ENCODE data around the gene C1QTNF1. TPM values are rescaled to one million over a fixed set of nuclear protein-coding genes. Genes with fewer than 3 reads are reported as not detected.
A peak's percentile ranks its signal among the peaks of the same experiment; 100 is the strongest.

C1QTNF1 gene
- total RNA-seq, 2 donors from 2014 or later = not detected

DNA sequence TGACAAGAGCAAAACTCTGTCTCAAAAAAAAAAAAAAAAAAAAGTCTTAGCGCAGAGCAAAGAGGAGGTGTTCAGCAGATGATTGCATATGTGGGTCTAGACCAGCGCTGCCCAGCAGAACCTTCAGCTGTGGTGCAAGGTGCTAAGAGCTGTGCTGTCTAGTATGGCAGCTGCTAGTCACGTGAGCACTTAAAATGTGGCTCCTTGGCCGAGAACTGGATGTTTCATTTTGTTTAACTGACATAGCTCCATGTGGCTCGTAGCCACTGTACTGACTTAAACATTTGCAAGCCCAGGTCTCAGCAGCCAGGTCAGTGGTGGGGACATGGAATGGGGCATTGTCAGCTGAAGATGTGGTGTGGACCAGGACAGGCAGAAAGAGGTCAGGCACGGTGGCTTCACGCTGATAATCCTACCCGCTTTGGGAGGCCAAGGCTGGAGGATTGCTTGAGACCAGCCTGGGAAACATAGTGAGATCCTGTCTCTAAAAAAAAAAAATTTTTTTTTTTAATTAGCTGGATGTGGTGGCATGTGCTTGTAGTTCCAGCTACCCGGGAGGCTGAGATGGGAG lies 9.2 kb downstream of the C1QTNF1 start:
- Mint-ChIP-seq H3K4me1 (no peaks in the 10 kb centered on the region), H3K4me3 (no peak overlapping the region), H3K27ac (no peak overlapping the region)

DNA sequence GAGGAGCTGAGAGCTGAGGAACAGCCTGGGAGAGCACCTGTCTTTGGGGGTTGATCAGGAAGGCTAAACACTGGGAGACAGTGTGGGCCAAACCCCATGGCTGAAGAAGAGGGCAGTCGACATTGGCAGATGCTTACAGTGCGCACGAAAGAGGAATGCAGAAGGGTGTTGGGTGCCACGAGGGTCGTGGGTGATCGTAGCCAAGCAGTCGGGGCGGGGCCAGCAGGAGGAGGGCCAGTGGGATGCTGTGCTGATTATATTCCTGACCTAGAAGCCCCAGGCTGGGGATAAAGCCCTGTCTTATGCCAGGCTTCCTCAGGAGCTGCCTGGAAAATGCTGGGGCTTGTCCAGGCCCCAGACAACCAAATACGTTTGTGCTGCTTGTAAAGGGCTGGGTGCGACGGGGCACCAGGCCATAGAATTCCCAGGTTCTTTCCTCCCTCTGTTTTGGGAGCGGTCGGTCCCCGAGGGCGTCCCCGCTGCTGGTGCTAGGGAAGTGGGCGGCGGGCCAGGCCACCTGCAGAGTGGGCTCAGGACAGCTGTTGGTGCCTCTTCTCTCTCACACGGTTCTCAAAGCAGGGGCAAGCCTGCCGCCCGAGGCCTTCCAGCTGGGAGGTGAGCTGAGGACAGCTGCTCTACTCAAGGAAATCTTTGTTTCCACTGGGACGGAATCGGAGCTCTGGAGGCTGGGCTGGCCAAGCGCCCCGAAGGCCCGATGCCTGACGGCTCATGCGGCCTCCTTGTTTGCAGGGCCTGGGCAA lies 10.0 kb downstream of the C1QTNF1 start:
- ATAC-seq (replicated peaks) = no peak
- Mint-ChIP-seq H3K36me3 (ENCODE audit: low read depth) (no peaks in the 10 kb centered on the region), H3K27ac (no peak overlapping the region), H3K4me1 (no peaks in the 10 kb centered on the region), H3K9me3 (no peaks in the 10 kb centered on the region), H3K4me3 (no peak overlapping the region), H3K27me3 (peaks cover 13% of the 10 kb centered on the region)

More for the DNA sequence above, 9.2 kb downstream of the C1QTNF1 start:
- ATAC-seq (replicated peaks) = no peak
- H3K9me3 Mint-ChIP-seq = no peaks in the 10 kb centered on the region
- peaks cover 13% of the 10 kb centered on the region for H3K27me3 Mint-ChIP-seq
- no peaks in the 10 kb centered on the region for H3K36me3 Mint-ChIP-seq (ENCODE audit: low read depth)

DNA sequence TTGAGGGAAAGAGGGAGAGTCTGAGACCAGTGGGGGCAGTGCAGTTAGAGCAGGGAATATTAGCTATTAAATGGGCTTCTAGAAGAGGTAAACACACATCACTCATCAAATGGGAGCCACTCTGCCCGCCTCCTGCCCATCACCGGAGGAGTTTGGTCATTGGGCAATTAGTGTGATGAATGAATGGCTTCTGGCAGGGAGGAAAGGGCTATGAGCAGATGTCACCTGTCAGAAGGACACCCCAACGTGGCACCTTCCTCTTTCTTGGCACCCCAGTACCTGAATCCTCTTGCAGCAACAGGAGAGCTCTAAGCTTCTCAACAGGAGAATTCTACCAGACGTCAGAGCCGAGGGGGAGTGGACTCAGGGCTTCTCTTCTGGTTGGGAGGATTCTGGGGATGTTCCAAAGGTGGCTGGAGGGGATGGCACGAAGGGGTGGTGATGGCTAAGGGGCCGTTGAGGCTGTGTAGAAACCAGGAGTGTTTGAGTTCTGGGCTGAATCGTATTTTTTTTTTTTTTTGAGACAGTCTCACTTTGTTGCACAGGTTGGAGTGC lies 11.0 kb downstream of the C1QTNF1 start:
- Mint-ChIP-seq H3K4me1 (no peaks in the 10 kb centered on the region), H3K27me3 (peaks cover 13% of the 10 kb centered on the region), H3K4me3 (no peak overlapping the region), H3K9me3 (no peaks in the 10 kb centered on the region), H3K36me3 (ENCODE audit: low read depth) (no peaks in the 10 kb centered on the region), H3K27ac (no peak overlapping the region)
- ATAC-seq (replicated peaks) = no peak

DNA sequence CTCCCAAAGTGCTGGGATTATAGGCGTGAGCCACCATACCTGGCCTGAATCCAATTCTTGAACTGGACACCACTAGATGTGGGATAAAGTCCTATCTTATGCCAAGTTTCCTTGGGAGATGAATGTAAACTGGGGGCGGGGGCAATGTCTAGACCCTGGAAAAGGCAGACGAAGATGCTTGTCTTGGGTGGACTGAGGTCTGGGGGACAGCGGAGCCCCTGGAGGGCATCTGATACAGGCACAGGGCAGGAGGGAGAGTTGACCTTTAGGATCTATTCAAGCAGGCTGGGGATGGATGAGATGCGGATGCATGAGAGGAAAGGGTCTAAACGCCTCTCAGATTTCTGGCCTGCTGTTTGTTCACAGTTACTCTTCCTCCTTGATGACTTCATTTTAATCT lies 11.7 kb downstream of the C1QTNF1 start:
- H3K27me3 Mint-ChIP-seq = peaks cover 13% of the 10 kb centered on the region
- no peak overlapping the region for H3K4me3 Mint-ChIP-seq
- no peaks in the 10 kb centered on the region for H3K9me3 Mint-ChIP-seq
- H3K4me1 Mint-ChIP-seq = no peaks in the 10 kb centered on the region
- H3K36me3 Mint-ChIP-seq (ENCODE audit: low read depth) = no peaks in the 10 kb centered on the region
- no peak overlapping the region for H3K27ac Mint-ChIP-seq
- ATAC-seq (replicated peaks) = no peak

DNA sequence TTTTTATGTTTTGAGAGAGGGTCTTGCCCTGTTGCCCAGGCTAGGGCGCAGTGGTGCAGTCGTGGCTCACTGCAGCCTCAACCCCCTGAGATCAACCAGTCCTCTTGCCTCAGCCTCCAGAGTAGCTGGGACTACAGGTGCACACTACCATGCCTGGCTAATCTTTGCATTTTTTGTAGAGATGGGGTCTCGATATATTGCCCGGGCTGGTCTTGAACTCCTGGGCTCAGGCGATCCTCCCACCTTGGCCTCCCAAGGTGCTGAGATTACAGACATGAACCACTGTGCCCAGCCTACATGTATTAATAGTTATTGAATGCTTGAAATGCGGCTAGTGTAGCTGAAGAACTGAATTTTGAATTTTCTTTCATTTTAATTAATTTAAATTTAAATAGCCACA lies 12.2 kb downstream of the C1QTNF1 start:
- ATAC-seq (replicated peaks) = no peak
- Mint-ChIP-seq H3K4me3 (no peak overlapping the region), H3K36me3 (ENCODE audit: low read depth) (no peaks in the 10 kb centered on the region), H3K27ac (no peak overlapping the region), H3K4me1 (no peaks in the 10 kb centered on the region), H3K9me3 (no peaks in the 10 kb centered on the region), H3K27me3 (peaks cover 13% of the 10 kb centered on the region)

DNA sequence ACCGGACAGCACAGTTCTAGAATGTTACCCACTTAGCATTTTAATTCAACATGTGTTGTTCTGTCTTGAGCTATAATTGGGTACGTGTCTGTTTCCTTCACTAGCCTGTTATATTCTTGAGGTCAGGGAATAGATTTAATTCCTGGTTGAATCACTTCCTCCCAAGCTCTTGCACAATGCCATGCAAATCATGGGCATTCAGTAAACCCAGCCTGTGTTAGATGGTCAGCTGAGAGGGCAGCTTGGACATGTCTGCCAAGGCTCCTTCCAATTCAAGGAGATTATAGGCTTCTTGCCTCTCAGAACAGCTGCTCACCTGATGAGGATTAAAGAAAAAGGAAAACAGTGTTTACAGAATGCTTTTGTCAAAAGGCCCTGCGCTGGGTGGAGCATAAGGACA lies 12.6 kb downstream of the C1QTNF1 start:
- H3K27me3 Mint-ChIP-seq = peaks cover 9% of the 10 kb centered on the region
- H3K4me1 Mint-ChIP-seq = no peaks in the 10 kb centered on the region
- no peak for ATAC-seq (replicated peaks)
- no peak overlapping the region for H3K27ac Mint-ChIP-seq
- no peaks in the 10 kb centered on the region for H3K36me3 Mint-ChIP-seq (ENCODE audit: low read depth)
- no peaks in the 10 kb centered on the region for H3K9me3 Mint-ChIP-seq
- H3K4me3 Mint-ChIP-seq = no peak overlapping the region

DNA sequence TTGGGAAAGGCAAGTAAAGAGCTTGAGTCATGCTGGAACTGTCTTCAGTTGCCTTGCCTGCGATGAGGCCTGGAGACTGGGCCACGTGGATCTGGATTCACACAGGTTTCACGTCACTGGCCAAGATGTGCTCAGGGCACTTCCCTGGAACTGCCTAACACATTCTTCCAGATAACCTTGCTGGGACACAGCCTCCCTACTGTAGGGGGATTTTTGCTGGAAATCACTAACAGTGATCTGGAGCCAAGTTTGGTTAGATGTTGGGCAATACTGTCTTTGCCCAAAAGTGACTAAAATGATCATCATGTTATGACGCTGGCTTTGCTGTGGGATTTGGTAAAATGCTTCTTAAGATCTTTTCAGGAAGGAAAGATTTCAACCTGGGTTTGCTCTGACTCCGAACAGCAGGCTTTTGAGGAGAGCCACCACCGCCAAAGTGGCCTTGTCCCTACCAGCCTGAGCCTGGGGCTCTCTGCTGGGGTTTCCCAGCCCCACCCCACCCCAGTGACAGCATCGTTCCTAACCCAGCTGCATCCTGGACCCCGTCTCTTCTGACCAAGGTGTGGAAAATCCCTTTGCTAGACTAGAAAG lies 14.7 kb downstream of the C1QTNF1 start:
- no peak for ATAC-seq (replicated peaks)
- H3K27me3 Mint-ChIP-seq = no peaks in the 10 kb centered on the region
- no peaks in the 10 kb centered on the region for H3K4me1 Mint-ChIP-seq
- H3K9me3 Mint-ChIP-seq = no peaks in the 10 kb centered on the region
- no peak overlapping the region for H3K27ac Mint-ChIP-seq
- H3K4me3 Mint-ChIP-seq = no peak overlapping the region
- no peaks in the 10 kb centered on the region for H3K36me3 Mint-ChIP-seq (ENCODE audit: low read depth)

DNA sequence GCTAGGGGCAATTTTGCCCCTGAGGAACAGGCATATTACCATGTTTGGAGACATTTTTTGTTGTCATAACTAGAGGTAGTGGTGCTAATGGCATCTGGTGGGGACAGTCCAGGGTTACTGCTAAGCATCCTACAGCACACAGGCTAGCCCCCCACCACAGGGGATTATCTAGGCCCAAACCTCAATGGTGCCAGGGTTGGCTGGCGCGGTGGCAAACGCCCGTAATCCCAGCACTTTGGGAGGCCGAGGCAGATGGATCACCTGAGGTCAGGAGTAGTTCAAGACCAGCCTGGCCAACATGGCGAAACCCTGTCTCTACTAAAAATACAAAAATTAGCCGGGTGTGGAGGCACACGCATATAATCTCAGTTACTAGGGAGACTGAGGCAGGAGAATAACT lies 15.2 kb downstream of the C1QTNF1 start:
- H3K4me3 Mint-ChIP-seq = no peak overlapping the region
- H3K27me3 Mint-ChIP-seq = peaks cover under 1% of the 10 kb centered on the region
- H3K36me3 Mint-ChIP-seq (ENCODE audit: low read depth) = no peaks in the 10 kb centered on the region

DNA sequence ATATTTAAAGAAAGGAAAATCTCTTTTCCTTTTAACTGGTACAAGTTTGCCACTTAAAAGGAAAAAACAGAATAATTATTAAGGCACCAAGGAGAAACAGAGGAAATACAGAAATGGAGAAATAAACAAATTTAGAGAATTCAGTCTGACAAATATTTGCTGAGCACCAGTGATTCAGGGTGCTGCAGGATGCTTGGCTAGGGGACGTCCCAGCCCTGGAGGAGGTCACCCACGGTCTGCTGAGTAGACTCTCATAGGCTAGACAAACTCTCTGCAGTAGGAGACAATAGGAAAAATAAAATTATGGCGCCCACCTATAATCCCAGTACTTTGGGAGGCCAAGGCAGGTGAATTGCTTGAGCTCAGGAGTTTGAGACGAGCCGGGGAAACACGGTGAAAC lies 15.9 kb downstream of the C1QTNF1 start:
- Mint-ChIP-seq H3K4me3 (no peak overlapping the region), H3K27ac (no peak overlapping the region), H3K4me1 (peaks cover 2% of the 10 kb centered on the region), H3K9me3 (no peaks in the 10 kb centered on the region), H3K27me3 (peaks cover 6% of the 10 kb centered on the region), H3K36me3 (ENCODE audit: low read depth) (no peaks in the 10 kb centered on the region)
- ATAC-seq (replicated peaks) = no peak

More for the DNA sequence above, 15.2 kb downstream of the C1QTNF1 start:
- ATAC-seq (replicated peaks) = no peak
- Mint-ChIP-seq H3K27ac (no peak overlapping the region), H3K4me1 (no peaks in the 10 kb centered on the region), H3K9me3 (no peaks in the 10 kb centered on the region)

DNA sequence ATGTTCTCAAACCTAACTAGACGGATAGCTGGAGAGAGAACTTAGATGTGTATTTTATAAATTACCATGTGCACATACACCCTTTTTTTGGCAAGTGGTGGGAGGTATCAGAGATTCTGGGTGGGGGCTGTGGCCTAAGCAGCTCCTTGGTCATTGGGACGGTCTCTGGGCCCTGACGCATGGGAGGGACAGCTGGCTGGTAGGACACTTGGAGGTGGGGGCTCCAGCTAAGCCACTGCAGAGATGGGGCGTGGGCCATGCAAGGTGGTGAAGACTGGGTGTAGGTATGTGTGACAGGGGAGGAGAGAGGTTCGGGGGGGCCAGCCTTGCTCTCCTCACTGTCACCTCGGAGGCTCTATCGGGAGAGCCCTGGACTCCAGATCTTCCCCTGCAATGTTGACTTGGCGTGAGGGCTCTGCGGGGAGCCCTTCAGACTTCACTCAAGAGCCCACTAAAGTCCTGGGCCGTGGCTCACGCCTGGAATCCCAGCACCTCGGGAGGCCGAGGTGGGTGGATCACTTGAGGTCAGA lies 17.1 kb downstream of the C1QTNF1 start:
- ATAC-seq (replicated peaks) = no peak
- no peaks in the 10 kb centered on the region for H3K9me3 Mint-ChIP-seq
- H3K27me3 Mint-ChIP-seq = peaks cover 15% of the 10 kb centered on the region
- no peaks in the 10 kb centered on the region for H3K36me3 Mint-ChIP-seq (ENCODE audit: low read depth)
- peaks cover 3% of the 10 kb centered on the region for H3K4me1 Mint-ChIP-seq
- no peak overlapping the region for H3K4me3 Mint-ChIP-seq
- no peak overlapping the region for H3K27ac Mint-ChIP-seq

DNA sequence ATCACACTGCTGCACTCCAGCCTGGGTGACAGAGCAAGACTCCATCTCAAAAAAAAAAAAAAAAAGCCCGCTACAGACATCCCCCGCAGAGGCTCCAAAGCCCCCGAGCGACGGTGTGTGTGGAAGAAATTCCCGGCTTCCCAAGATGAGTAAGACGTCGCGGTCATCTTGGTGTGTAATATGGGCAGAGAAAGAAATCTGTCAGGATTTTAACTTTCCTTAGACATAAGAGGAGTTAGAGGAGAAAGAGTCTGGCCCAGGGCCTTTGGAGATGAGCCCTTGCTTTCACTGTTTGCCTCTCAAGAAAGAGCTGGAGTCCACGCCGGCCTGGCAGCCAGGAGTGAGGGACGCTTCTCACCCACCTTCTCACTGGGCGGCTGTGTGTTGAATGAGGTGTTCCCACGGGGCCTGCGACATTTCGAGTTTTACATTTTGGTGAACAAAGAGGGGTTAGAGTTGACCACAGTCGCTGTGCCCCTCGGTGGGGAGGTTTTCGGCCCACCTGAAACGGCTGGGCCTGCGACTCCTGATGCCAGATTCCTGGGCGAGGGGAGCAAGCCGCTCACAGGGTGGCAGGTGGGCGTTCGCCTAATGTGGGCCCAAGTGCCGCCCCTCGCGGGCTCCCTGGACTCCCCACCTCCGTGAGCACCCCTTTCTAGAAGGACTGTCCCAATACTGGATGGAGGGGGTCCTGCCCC lies 17.9 kb downstream of the C1QTNF1 start:
- no peak overlapping the region for H3K4me3 Mint-ChIP-seq
- H3K27ac Mint-ChIP-seq = no peak overlapping the region
- H3K36me3 Mint-ChIP-seq (ENCODE audit: low read depth) = no peaks in the 10 kb centered on the region
- H3K9me3 Mint-ChIP-seq = no peaks in the 10 kb centered on the region
- H3K27me3 Mint-ChIP-seq = peaks cover 15% of the 10 kb centered on the region
- peaks cover 3% of the 10 kb centered on the region for H3K4me1 Mint-ChIP-seq
- no peak for ATAC-seq (replicated peaks)

DNA sequence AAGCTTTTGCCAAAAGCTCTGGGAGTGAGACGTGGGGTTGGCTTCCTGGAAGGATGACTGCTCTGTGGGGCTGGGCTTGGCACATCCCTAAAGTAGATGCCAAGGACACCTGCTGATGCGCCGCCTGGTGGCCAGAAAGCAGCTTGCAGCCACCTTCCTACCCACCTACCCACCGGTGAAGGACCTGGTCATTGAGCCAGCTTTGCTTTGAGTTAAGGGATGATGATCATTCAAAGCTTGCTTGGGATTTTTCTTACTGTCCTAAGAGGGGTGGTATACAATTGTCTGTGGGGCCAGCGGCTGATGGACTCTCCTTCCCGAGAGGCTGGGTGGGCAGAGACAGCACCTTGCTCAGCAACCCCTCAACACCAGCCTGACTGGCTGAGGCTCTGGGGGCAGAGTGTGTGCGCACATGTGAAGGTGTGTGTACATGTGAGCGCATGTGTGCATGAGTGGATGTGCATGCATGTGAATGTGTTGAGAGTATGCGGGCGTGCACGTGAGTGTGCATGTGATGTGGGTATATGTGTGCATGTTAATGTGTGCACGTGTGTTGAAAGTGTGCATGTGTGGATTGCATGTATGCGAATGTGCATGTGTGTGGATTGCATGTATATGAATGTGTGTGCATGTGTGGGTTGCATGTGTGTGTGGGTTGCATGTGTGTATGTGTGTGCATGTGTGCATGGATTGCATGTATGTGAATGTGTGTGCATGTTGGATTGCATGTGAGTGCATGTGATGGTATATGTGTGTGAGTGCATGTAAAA lies 18.6 kb downstream of the C1QTNF1 start:
- Mint-ChIP-seq H3K36me3 (ENCODE audit: low read depth) (no peaks in the 10 kb centered on the region), H3K4me1 (peaks cover 3% of the 10 kb centered on the region), H3K4me3 (no peak overlapping the region), H3K9me3 (no peaks in the 10 kb centered on the region), H3K27ac (no peak overlapping the region), H3K27me3 (peaks cover 15% of the 10 kb centered on the region)
- peak; percentile 40 for ATAC-seq (replicated peaks)

DNA sequence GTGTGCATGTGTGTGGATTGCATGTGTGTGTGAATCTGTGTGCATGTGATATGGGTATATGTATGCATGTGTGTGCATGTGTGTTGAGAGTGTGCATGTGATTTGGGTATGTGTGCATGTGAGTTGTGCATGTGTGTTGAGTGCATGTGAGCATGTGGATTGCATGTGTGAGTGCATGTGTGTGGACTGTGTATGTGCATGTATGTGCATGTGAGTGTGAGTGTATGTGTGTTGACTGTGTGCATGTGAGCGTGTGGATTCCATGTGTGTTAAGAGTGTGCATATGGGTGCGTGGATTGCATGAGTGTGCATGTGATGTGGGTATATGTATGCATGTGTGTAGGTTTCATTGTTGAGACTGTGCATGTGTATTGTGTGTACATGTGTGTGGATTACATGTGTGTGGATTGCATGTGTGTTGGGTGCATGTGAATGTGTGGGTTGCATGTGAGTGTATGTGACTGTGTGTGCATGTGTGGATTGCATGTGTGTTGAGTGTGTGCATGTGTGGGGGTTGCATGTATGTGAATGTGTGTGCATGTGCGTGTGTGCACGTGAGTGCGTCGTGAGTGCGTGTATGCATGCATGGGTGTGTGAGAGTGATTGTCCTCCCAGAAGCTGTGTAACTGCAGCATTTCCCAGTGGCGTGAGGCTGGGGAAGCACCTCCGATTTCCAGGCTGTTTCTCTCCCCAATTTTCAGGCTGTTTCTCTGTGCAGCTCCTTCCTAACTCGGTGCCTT lies 19.4 kb downstream of the C1QTNF1 start:
- Mint-ChIP-seq H3K36me3 (ENCODE audit: low read depth) (no peaks in the 10 kb centered on the region), H3K27ac (no peak overlapping the region), H3K27me3 (peaks cover 15% of the 10 kb centered on the region), H3K4me1 (peaks cover 3% of the 10 kb centered on the region), H3K9me3 (no peaks in the 10 kb centered on the region), H3K4me3 (no peak overlapping the region)
- no peak for ATAC-seq (replicated peaks)

All from activated T-helper 17 cell treated with anti-CD3 and anti-CD28 coated beads, Interleukin-2, amount 50 U/mL, for 72 hours (primary cell).